HepG2 (cell line): ENCODE data around the gene TMEM39B. TPM values are rescaled to one million over a fixed set of nuclear protein-coding genes. Genes with fewer than 3 reads are reported as not detected.

ENCODE experiments used
- ATAC-seq: fragments of 200-7000 bp; cut with Tn5 transposase; 3 replicates; pipeline ENCODE4 v1.9.1; 2020; ENCODE audit warnings: mild to moderate bottlenecking, moderate library complexity
- BruUV-seq: library from RNA; stranded (reverse); fragments of 400-500 nt; replicated peaks from 2 replicates; lab custom pipeline; 2021; lab: Mats Ljungman, UMichigan
- CTCF ChIA-PET: fragments of 300-600 bp; formaldehyde crosslinking; extraction: SDS; loops from one replicate; lab custom pipeline; 2021; ENCODE audit warnings: low total read pairs, inconsistent platforms, low intra/inter-chr PET ratio; lab: Yijun Ruan, JAX
- POLR2A ChIA-PET: fragments of 350-600 bp; sonication (Branson Sonifier 250); formaldehyde crosslinking; loops from one replicate; lab custom pipeline; 2020; ENCODE audit warnings: antibody characterized with exemption, inconsistent platforms; lab: Yijun Ruan, JAX
- DNase-seq: peaks from one replicate; pipeline ENCODE4 v3.0.0-alpha.2; 2015; ENCODE audit warnings: low spot score
- FAIRE-seq: peaks from 3 replicates; lab custom pipeline; 2011; peaks lifted over from hg19 to GRCh38; lab: Jason Lieb, UNC
- H2AFZ ChIP-seq: one replicate; pipeline ENCODE4 v1.6.1; 2011; ENCODE audit warnings: low read length, inconsistent platforms
- H3K27ac ChIP-seq: fragments of 300-600 bp; 3 replicates; pipeline ENCODE4 v1.8.0; 2011; ENCODE audit warnings: mixed run types, mild to moderate bottlenecking, mixed read lengths, low read length, inconsistent platforms; ENCODE audit not compliant: insufficient read depth; ENCODE audit errors: extremely low read length
- H3K27me3 ChIP-seq, 2 experiments: fragments of 200-600 bp in 1 of 2; 2 replicates in 1 of 2; 3 replicates in 1 of 2; pipeline versions ENCODE4 v1.6.0 to v1.8.0; 2011; ENCODE audit warnings: low read length in 2 of 2, mild to moderate bottlenecking in 2 of 2, moderate library complexity in 2 of 2, inconsistent platforms in 1 of 2; ENCODE audit not compliant: insufficient read depth in 2 of 2, control insufficient read depth in 1 of 2
- H3K36me3 ChIP-seq, 2 experiments: fragments of 200-600 bp in 1 of 2; replicated peaks in 1 of 2; 2 replicates in 1 of 2; 3 replicates in 1 of 2; pipeline versions ENCODE4 v1.5.1 to v1.8.0; 2011; ENCODE audit warnings: low read length in 2 of 2, inconsistent platforms in 1 of 2; ENCODE audit not compliant: insufficient read depth in 2 of 2, control insufficient read depth in 1 of 2
- H3K4me1 ChIP-seq: 2 replicates; pipeline ENCODE4 v1.5.1; 2012; ENCODE audit warnings: low read length, inconsistent platforms; ENCODE audit not compliant: insufficient read depth
- H3K4me2 ChIP-seq: 2 replicates; pipeline ENCODE4 v1.6.0; 2011; ENCODE audit warnings: low read depth, low read length, inconsistent platforms
- H3K4me3 ChIP-seq, 3 experiments: fragments of 200-600 bp in 1 of 3; sonication (generic), shearing (Covaris generic) in 1 of 3; replicated peaks in 1 of 3; 2 replicates each; pipeline ENCODE4 v1.5.1; 2011 to 2016; ENCODE audit warnings: low read length in 3 of 3, inconsistent platforms in 2 of 3, low read depth in 2 of 3, mild to moderate bottlenecking in 2 of 3, control low read depth in 1 of 3, mixed read lengths in 1 of 3; ENCODE audit not compliant: insufficient read depth in 1 of 3
- H3K79me2 ChIP-seq: one replicate; pipeline ENCODE4 v1.6.1; 2011; ENCODE audit warnings: low read length, inconsistent platforms; ENCODE audit not compliant: insufficient read depth
- H3K9ac ChIP-seq: 2 replicates; pipeline ENCODE4 v1.6.0; 2011; ENCODE audit warnings: mild to moderate bottlenecking, low read depth, low read length, inconsistent platforms; ENCODE audit not compliant: insufficient read depth
- H3K9me3 ChIP-seq: 2 replicates; pipeline ENCODE4 v1.5.1; 2012; ENCODE audit warnings: mild to moderate bottlenecking, low read length
- H4K20me1 ChIP-seq: 2 replicates; pipeline ENCODE4 v1.6.0; 2011; ENCODE audit warnings: inconsistent platforms, mild to moderate bottlenecking, low read length, moderate library complexity; ENCODE audit not compliant: insufficient read depth
- BCL6 ChIP-seq: IDR thresholded peaks from 2 replicates; pipeline ENCODE4 v1.6.1; 2016; ENCODE audit warnings: missing genetic modification reagents, missing compliant biosample characterization
- FOXC1 ChIP-seq: sonication (generic); formaldehyde crosslinking; IDR thresholded peaks from 2 replicates; pipeline ENCODE4 v1.8.0; 2022; ENCODE audit warnings: mild to moderate bottlenecking, missing genetic modification reagents, borderline replicate concordance
- HDAC6 ChIP-seq: fragments of 200-600 bp; sonication (generic); IDR thresholded peaks from 2 replicates; pipeline ENCODE4 v1.7.0; 2017; ENCODE audit warnings: mild to moderate bottlenecking, antibody characterized with exemption, low read length, low read depth
- KLF9 ChIP-seq: IDR thresholded peaks from 2 replicates; pipeline ENCODE4 v1.6.1; 2016; ENCODE audit warnings: low read depth
- NFKB2 ChIP-seq: sonication (generic); formaldehyde crosslinking; IDR thresholded peaks from 2 replicates; pipeline ENCODE4 v1.4.0; 2020; ENCODE audit warnings: missing genetic modification reagents, borderline replicate concordance
- SRSF1 ChIP-seq: fragments of 200-400 bp; formaldehyde crosslinking; optimal IDR thresholded peaks from 2 replicates; pipeline ENCODE3; 2017; ENCODE audit warnings: mild to moderate bottlenecking, low read depth, low read length, moderate library complexity
- ZBTB38 ChIP-seq: sonication (generic); formaldehyde crosslinking; IDR thresholded peaks from 2 replicates; pipeline ENCODE4 v1.5.1; 2020; ENCODE audit warnings: mild to moderate bottlenecking, missing genetic modification reagents
- ZFY ChIP-seq: sonication (generic); formaldehyde crosslinking; IDR thresholded peaks from 2 replicates; pipeline ENCODE4 v1.4.0; 2020; ENCODE audit warnings: missing genetic modification reagents
- ZNF17 ChIP-seq: sonication (generic); formaldehyde crosslinking; IDR thresholded peaks from 2 replicates; pipeline ENCODE4 v1.5.0; 2020; ENCODE audit warnings: mild to moderate bottlenecking, missing genetic modification reagents
- ZNF326 ChIP-seq: sonication (generic); formaldehyde crosslinking; IDR thresholded peaks from 2 replicates; pipeline ENCODE4 v1.4.0; 2020; ENCODE audit warnings: missing genetic modification reagents, borderline replicate concordance
- ZNF329 ChIP-seq: sonication (generic); formaldehyde crosslinking; IDR thresholded peaks from 2 replicates; pipeline ENCODE4 v1.9.0; 2021; ENCODE audit warnings: low read depth, mild to moderate bottlenecking, missing genetic modification reagents
- ZNF335 ChIP-seq: sonication (generic); formaldehyde crosslinking; IDR thresholded peaks from 2 replicates; pipeline ENCODE4 v1.4.0; 2020; ENCODE audit warnings: missing genetic modification reagents
- ZNF652 ChIP-seq: IDR thresholded peaks from 2 replicates; pipeline ENCODE4 v1.6.1; 2016; ENCODE audit warnings: low read depth, borderline replicate concordance
- ZNF749 ChIP-seq: sonication (generic); formaldehyde crosslinking; IDR thresholded peaks from 2 replicates; pipeline ENCODE4 v1.8.0; 2022; ENCODE audit warnings: mild to moderate bottlenecking, missing genetic modification reagents, moderate library complexity, borderline replicate concordance
- ZNF761 ChIP-seq: sonication (generic); formaldehyde crosslinking; conservative IDR thresholded peaks from 2 replicates; pipeline ENCODE4 v1.4.0; 2020; ENCODE audit warnings: mild to moderate bottlenecking, missing genetic modification reagents
- ZSCAN20 ChIP-seq: sonication (generic); formaldehyde crosslinking; IDR thresholded peaks from 2 replicates; pipeline ENCODE4 v1.4.0; 2020; ENCODE audit warnings: missing genetic modification reagents, mild to moderate bottlenecking, borderline replicate concordance
- in situ Hi-C: cut with HindIII; loops from 2 replicates; pipeline ENCODE4 v1.10.0; 2017; ENCODE audit warnings: low pct_unique_long_range_greater_than_20kb; ENCODE audit not compliant: extremely low pct_ligation_motif_present
- intact Hi-C: fragments of 100-400 bp; cut with micrococcal nuclease; formaldehyde crosslinking; loops from one replicate; pipeline ENCODE4 v1.10.0; 2022; ENCODE audit not compliant: unreplicated experiment
- polyA plus RNA-seq, 8 experiments: library from polyadenylated mRNA; depleted of rRNA in 3 of 8; stranded (reverse) in 7 of 8; unstranded in 1 of 8; fragments of >200 nt; fragmentation: Illumina TruSeq in 4 of 8; extraction: Trizol in 4 of 8; gene quantifications; 2 replicates each; pipeline versions ENCODE4 v1.2.1 to v1.2.3, GENCODE V29; 2011 to 2016; ENCODE audit warnings: low read depth in 4 of 8, missing spikeins in 1 of 8, mixed read lengths in 1 of 8; ENCODE audit not compliant: insufficient read depth in 1 of 8
- total RNA-seq, 5 experiments: library from RNA; depleted of rRNA; stranded (reverse); fragments of >200 nt; fragmentation: Illumina TruSeq; extraction: Trizol; gene quantifications; 2 replicates each; pipeline ENCODE4 v1.2.3, GENCODE V29; 2016; ENCODE audit warnings: low read depth in 1 of 5
- TF ChIP-seq, protein P1 (sequence below): sonication (generic); formaldehyde crosslinking; IDR thresholded peaks from 2 replicates; pipeline ENCODE4 v1.5.0; 2020; ENCODE audit warnings: missing genetic modification reagents, mild to moderate bottlenecking, borderline replicate concordance
- TF ChIP-seq, protein P2 (sequence below): sonication (generic); formaldehyde crosslinking; conservative IDR thresholded peaks from 2 replicates; pipeline ENCODE4 v1.8.0; 2022; ENCODE audit warnings: missing genetic modification reagents
- TF ChIP-seq, protein P3 (sequence below): sonication (generic); formaldehyde crosslinking; IDR thresholded peaks from 2 replicates; pipeline ENCODE4 v1.5.1; 2020; ENCODE audit warnings: mild to moderate bottlenecking, missing genetic modification reagents, borderline replicate concordance
- TF ChIP-seq, protein P4 (sequence below): sonication (generic); formaldehyde crosslinking; IDR thresholded peaks from 2 replicates; pipeline ENCODE4 v1.4.0; 2020; ENCODE audit warnings: low read depth, mild to moderate bottlenecking, missing genetic modification reagents

Gene TMEM39B
- total and polyA plus RNA-seq, 2 of the 13 experiments (the other 11 are each of a cell fraction or from before 2014, with no cell fraction given) = 4.9 to 10.4 TPM

DNA sequence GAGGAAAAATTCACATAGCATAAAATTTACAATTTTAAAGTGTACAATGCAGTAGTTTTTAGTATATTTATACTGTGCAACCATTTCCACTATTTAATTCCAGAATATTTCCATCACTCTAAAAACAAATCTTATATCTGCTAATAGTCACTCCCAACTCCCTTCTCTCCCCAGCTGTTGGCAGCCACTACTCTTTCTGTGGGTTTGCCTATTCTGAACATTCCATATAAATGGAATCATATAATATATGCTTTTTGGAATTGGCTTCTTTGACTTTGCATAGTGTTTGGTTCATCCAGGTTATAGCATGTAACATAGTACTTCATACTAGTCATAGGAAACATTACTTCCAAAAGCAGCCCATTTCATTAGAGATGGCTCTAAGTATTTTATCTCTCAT lies 25.0 kb upstream of the TMEM39B start:
- H3K4me2 ChIP-seq = no peak overlapping the region
- ATAC-seq (no peak), FAIRE-seq (no peak), DNase-seq (no peak)
- no peak overlapping the region for H2AFZ ChIP-seq
- no peaks in the 10 kb centered on the region for H3K27me3 ChIP-seq
- no peaks in the 10 kb centered on the region for H3K79me2 ChIP-seq
- H3K9ac ChIP-seq = no peak overlapping the region
- no peak overlapping the region for H3K27ac ChIP-seq
- H3K4me1 ChIP-seq = no peaks in the 10 kb centered on the region
- no TSS peak for BruUV-seq
- ChIA-PET POLR2A (no interaction called here), CTCF (no interaction called here)
- no peaks in the 10 kb centered on the region for H3K9me3 ChIP-seq
- H3K4me3 ChIP-seq = no peak overlapping the region
- no peaks in the 10 kb centered on the region for H4K20me1 ChIP-seq
- intact Hi-C loops = no loop called here
- TF ChIP-seq ZNF17 (CRISPR knock-in tag) (no peak), FOXC1 (CRISPR knock-in tag) (no peak), NFKB2 (CRISPR knock-in tag) (no peak), ZNF329 (CRISPR knock-in tag) (no peak), ZNF652 (CRISPR knock-in tag) (no peak), SRSF1 (no peak), KLF9 (CRISPR knock-in tag) (no peak), ZNF335 (CRISPR knock-in tag) (no peak), BCL6 (no peak), ZNF326 (no peak), ZNF761 (CRISPR knock-in tag) (no peak), HDAC6 (no peak), ZSCAN20 (CRISPR knock-in tag) (no peak), ZNF749 (no peak), ZFY (CRISPR knock-in tag) (no peak), ZBTB38 (CRISPR knock-in tag) (no peak)
- TF ChIP-seq, protein P1, sequence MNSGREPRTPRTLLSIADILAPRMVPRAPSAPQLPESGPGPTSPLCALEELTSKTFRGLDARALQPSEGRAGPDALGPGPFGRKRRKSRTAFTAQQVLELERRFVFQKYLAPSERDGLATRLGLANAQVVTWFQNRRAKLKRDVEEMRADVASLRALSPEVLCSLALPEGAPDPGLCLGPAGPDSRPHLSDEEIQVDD (CRISPR knock-in tag) = no peak
- TF ChIP-seq, protein P2, sequence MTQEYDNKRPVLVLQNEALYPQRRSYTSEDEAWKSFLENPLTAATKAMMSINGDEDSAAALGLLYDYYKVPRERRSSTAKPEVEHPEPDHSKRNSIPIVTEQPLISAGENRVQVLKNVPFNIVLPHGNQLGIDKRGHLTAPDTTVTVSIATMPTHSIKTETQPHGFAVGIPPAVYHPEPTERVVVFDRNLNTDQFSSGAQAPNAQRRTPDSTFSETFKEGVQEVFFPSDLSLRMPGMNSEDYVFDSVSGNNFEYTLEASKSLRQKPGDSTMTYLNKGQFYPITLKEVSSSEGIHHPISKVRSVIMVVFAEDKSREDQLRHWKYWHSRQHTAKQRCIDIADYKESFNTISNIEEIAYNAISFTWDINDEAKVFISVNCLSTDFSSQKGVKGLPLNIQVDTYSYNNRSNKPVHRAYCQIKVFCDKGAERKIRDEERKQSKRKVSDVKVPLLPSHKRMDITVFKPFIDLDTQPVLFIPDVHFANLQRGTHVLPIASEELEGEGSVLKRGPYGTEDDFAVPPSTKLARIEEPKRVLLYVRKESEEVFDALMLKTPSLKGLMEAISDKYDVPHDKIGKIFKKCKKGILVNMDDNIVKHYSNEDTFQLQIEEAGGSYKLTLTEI (CRISPR knock-in tag) = no peak
- TF ChIP-seq, protein P3, sequence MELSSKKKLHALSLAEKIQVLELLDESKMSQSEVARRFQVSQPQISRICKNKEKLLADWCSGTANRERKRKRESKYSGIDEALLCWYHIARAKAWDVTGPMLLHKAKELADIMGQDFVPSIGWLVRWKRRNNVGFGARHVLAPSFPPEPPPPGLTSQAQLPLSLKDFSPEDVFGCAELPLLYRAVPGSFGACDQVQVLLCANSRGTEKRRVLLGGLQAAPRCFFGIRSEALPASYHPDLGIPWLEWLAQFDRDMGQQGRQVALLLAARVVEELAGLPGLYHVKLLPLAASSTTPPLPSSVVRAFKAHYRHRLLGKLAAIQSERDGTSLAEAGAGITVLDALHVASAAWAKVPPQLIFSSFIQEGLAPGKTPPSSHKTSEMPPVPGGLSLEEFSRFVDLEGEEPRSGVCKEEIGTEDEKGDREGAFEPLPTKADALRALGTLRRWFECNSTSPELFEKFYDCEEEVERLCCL (CRISPR knock-in tag) = no peak
- TF ChIP-seq, protein P4, sequence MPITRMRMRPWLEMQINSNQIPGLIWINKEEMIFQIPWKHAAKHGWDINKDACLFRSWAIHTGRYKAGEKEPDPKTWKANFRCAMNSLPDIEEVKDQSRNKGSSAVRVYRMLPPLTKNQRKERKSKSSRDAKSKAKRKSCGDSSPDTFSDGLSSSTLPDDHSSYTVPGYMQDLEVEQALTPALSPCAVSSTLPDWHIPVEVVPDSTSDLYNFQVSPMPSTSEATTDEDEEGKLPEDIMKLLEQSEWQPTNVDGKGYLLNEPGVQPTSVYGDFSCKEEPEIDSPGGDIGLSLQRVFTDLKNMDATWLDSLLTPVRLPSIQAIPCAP = no peak
- peaks cover 15 to 31% of the 10 kb centered on the region in 2 experiments for H3K36me3 ChIP-seq
- in situ Hi-C loops = no loop called here
